Effector memory CD4-positive, alpha-beta T cell (primary cell): ENCODE data around the gene BDKRB2.

Source experiments
- DNase-seq, 3 donors: peaks; one replicate each; pipeline ENCODE4 v3.0.0-alpha.2; 2020
- H3K27ac ChIP-seq: 2 replicates; pipeline ENCODE4 v1.7.0; 2013; ENCODE audit warnings: mild to moderate bottlenecking, low read length, moderate library complexity; ENCODE audit not compliant: insufficient read depth, poor library complexity, severe bottlenecking
- H3K27me3 ChIP-seq: replicated peaks from 2 replicates; pipeline ENCODE4 v1.7.0; 2013; ENCODE audit warnings: mild to moderate bottlenecking, low read length; ENCODE audit not compliant: insufficient read depth, control insufficient read depth, poor library complexity, severe bottlenecking
- H3K36me3 ChIP-seq: 2 replicates; pipeline ENCODE4 v1.7.0; 2013; ENCODE audit warnings: mild to moderate bottlenecking, low read length, moderate library complexity; ENCODE audit not compliant: control insufficient read depth, insufficient read depth
- H3K4me1 ChIP-seq: 2 replicates; pipeline ENCODE4 v1.7.0; 2013; ENCODE audit warnings: low read length, mild to moderate bottlenecking; ENCODE audit not compliant: control insufficient read depth, insufficient read depth, poor library complexity, severe bottlenecking
- H3K4me3 ChIP-seq: 2 replicates; pipeline ENCODE4 v1.7.0; 2013; ENCODE audit warnings: low read length, low read depth, mild to moderate bottlenecking; ENCODE audit not compliant: insufficient read depth, poor library complexity, severe bottlenecking
- H3K9me3 ChIP-seq: 2 replicates; pipeline ENCODE4 v1.7.0; 2013; ENCODE audit warnings: mild to moderate bottlenecking, low read length, moderate library complexity; ENCODE audit not compliant: control insufficient read depth

Gene BDKRB2

GRCh38 chr14:96277890-96278289, 73.3 kb downstream of the BDKRB2 start:
- peaks cover 11% of the 10 kb centered on the region for H3K9me3 ChIP-seq
- H3K27me3 ChIP-seq, result no peaks in the 10 kb centered on the region
- H3K36me3 ChIP-seq, result no peaks in the 10 kb centered on the region
- no peak overlapping the region for H3K4me3 ChIP-seq
- no peak for DNase-seq
- no peaks in the 10 kb centered on the region for H3K4me1 ChIP-seq
- H3K27ac ChIP-seq, result no peak overlapping the region

DNA sequence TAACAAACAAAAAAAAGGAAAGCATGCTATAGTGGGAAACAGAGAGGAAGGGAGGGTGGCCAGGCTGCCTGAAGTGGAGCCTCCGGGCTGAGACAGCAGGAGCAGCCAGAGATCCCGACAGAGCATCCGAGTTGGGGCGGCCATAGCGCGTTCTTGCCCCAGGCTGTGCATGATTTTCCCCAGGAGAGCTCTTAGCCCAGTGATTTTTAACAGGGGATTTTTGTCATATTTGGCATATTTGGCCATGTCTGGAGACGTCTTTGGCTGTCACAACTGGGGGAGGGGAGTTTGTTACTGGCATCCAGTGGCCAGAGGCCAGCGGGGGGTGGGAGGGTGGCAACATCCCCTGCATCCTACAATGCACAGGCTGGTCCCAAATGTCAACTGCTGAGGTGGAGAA, 74.9 kb downstream of the BDKRB2 start:
- Histone ChIP-seq H3K4me1 (no peaks in the 10 kb centered on the region), H3K36me3 (no peaks in the 10 kb centered on the region), H3K4me3 (no peak overlapping the region), H3K27me3 (no peaks in the 10 kb centered on the region), H3K27ac (no peak overlapping the region), H3K9me3 (peaks cover 11% of the 10 kb centered on the region)
- DNase-seq, result no peak

- H3K36me3 ChIP-seq, result no peaks in the 10 kb centered on the region
- peaks cover 11% of the 10 kb centered on the region for H3K9me3 ChIP-seq
- H3K27ac ChIP-seq, result no peak overlapping the region
- no peak for DNase-seq
- no peak overlapping the region for H3K4me3 ChIP-seq
- H3K27me3 ChIP-seq, result no peaks in the 10 kb centered on the region
- no peaks in the 10 kb centered on the region for H3K4me1 ChIP-seq
Observed at GRCh38 chr14:96280104-96280503, 75.5 kb downstream of the BDKRB2 start.

- no peaks in the 10 kb centered on the region for H3K36me3 ChIP-seq
- H3K4me1 ChIP-seq, result no peaks in the 10 kb centered on the region
- DNase-seq, result no peak
Observed at GRCh38 chr14:96281486-96281885, 76.8 kb downstream of the BDKRB2 start.

DNA sequence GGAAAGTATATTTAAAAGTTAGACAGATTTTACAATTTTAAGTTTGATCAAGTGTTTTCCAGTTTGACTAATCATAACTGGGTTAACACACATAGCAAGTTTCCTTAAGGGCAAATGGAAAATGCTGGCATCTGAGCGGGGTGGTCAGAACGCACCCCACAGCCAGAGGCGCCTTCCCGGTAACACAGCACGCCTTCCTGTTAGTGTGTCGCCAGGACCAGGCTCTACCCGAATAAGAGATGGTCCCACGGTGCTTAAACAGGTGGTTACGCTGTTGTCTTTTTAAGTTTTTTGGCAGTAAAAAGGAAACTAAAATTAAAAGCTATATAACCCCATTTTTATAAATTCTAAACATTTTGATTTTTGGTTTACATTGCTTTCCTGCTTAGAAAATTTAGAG, 79.4 kb downstream of the BDKRB2 start:
- no peak overlapping the region for H3K27ac ChIP-seq
- H3K9me3 ChIP-seq, result no peaks in the 10 kb centered on the region
- peaks cover 12% of the 10 kb centered on the region for H3K36me3 ChIP-seq
- DNase-seq, result no peak
- H3K4me3 ChIP-seq, result no peak overlapping the region
- no peaks in the 10 kb centered on the region for H3K4me1 ChIP-seq
- H3K27me3 ChIP-seq, result no peaks in the 10 kb centered on the region

More at GRCh38 chr14:96281486-96281885, 76.8 kb downstream of the BDKRB2 start:
- H3K4me3 ChIP-seq, result no peak overlapping the region
- no peak overlapping the region for H3K27ac ChIP-seq
- no peaks in the 10 kb centered on the region for H3K27me3 ChIP-seq
- H3K9me3 ChIP-seq, result peaks cover 11% of the 10 kb centered on the region

- peaks cover 17% of the 10 kb centered on the region for H3K36me3 ChIP-seq
- no peaks in the 10 kb centered on the region for H3K9me3 ChIP-seq
- H3K4me3 ChIP-seq, result no peak overlapping the region
- H3K27ac ChIP-seq, result no peak overlapping the region
- no peak for DNase-seq
- H3K4me1 ChIP-seq, result no peaks in the 10 kb centered on the region
- no peaks in the 10 kb centered on the region for H3K27me3 ChIP-seq
Observed at GRCh38 chr14:96284430-96284829, 79.8 kb downstream of the BDKRB2 start.

- no peak overlapping the region for H3K27ac ChIP-seq
- H3K9me3 ChIP-seq, result no peaks in the 10 kb centered on the region
- no peaks in the 10 kb centered on the region for H3K27me3 ChIP-seq
- H3K4me3 ChIP-seq, result no peak overlapping the region
- no peaks in the 10 kb centered on the region for H3K4me1 ChIP-seq
- DNase-seq, result no peak
- H3K36me3 ChIP-seq, result peaks cover 25% of the 10 kb centered on the region
Observed at GRCh38 chr14:96285667-96286066, 81.0 kb downstream of the BDKRB2 start.

DNA sequence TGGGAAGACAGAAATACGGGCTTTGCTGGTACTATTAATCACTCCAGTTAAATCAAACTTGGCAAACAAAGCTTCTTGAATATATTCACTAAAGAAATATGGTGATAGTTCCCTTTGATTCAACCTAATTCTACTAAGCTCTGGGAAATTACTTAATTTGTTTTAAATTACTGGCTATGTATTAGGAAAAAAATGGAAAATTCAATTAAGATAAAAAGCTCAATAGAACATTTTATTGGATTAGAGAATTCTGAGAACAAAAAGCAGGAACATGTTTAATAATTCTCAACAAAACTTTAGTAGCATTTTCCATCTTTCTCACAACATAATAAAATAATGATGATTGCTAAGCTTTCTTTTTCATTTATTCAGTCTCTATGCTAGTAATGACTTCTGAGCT, 81.6 kb downstream of the BDKRB2 start:
- peaks cover 29% of the 10 kb centered on the region for H3K36me3 ChIP-seq
- H3K27me3 ChIP-seq, result no peaks in the 10 kb centered on the region
- H3K4me3 ChIP-seq, result no peak overlapping the region
- no peak for DNase-seq
- no peaks in the 10 kb centered on the region for H3K9me3 ChIP-seq
- H3K27ac ChIP-seq, result no peak overlapping the region
- H3K4me1 ChIP-seq, result no peaks in the 10 kb centered on the region

- no peak overlapping the region for H3K27ac ChIP-seq
- peaks cover 33% of the 10 kb centered on the region for H3K36me3 ChIP-seq
- H3K9me3 ChIP-seq, result no peaks in the 10 kb centered on the region
- H3K4me1 ChIP-seq, result no peaks in the 10 kb centered on the region
- DNase-seq, result no peak
- no peaks in the 10 kb centered on the region for H3K27me3 ChIP-seq
- H3K4me3 ChIP-seq, result no peak overlapping the region
Observed at GRCh38 chr14:96287856-96288255, 83.2 kb downstream of the BDKRB2 start.
